Measurements from ENCODE around the gene IGSF11. TPM values are rescaled to one million over a fixed set of nuclear protein-coding genes. Genes with fewer than 3 reads are reported as not detected.
A peak's percentile ranks its signal among the peaks of the same experiment; 100 is the strongest.

Gene IGSF11
- total RNA-seq, 1 experiment from 2014 or later: 0.08 TPM

DNA sequence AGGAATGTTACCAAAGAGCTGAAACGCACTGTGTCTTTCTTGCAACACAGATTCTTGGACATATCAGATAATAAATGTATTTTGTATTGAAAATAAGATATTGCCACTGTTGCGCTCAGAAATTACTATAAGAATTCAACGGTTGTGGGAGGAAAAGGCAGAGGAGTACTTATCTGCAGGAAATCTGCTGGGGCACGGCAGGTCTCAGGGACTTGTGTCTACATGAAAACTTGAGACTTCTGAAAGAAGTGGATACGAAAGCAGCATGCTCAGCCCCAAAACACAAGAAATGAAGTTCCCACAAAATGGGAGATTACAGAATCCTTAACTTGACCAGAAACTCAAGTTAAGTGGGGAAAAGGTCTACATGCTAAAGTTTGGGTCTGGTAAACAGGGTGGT, 86.5 kb downstream of the IGSF11 start:
- no peak overlapping the region for H3K4me3 ChIP-seq
- H3K9me3 ChIP-seq (replicated peaks): no peaks in the 10 kb centered on the region
- no peak overlapping the region for H3K27ac ChIP-seq
- DNase-seq: no peak
- H3K27me3 ChIP-seq: peaks cover 10% of the 10 kb centered on the region; the same call in 1 of the 2 replicates
- H3K4me1 ChIP-seq: no peaks in the 10 kb centered on the region
- H3K36me3 ChIP-seq: no peaks in the 10 kb centered on the region

- Histone ChIP-seq H3K36me3 (no peaks in the 10 kb centered on the region), H3K4me3 (no peak overlapping the region), H3K27me3 (peaks cover 10% of the 10 kb centered on the region; the same call in 1 of the 2 replicates), H3K9me3 (replicated peaks) (no peaks in the 10 kb centered on the region), H3K4me1 (no peaks in the 10 kb centered on the region), H3K27ac (no peak overlapping the region)
- DNase-seq: no peak
Measured at GRCh38 chr3:118946449-118946848, 88.2 kb downstream of the IGSF11 start.

DNA sequence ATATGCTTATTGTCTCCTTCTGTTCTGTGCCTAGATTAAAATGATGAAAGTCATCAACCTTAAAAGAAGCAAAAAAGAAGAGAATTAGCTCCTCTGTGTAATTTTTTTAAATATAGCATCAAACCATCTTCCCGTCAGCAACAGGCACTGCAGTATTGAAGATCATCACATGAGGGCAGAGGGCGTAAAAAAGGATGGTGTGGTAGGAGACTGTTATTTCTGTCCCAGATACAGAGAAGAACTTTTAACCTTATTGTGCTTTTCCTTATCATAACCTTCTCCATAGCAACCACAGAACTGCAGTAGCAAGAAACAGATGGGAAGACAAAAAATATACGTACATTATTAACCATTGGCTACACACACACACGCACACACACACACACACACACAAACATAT, 88.8 kb downstream of the IGSF11 start:
- no peak for DNase-seq
- no peak overlapping the region for H3K27ac ChIP-seq
- peaks cover 10% of the 10 kb centered on the region; the same call in 1 of the 2 replicates for H3K27me3 ChIP-seq
- no peaks in the 10 kb centered on the region for H3K9me3 ChIP-seq (replicated peaks)
- H3K4me1 ChIP-seq: no peaks in the 10 kb centered on the region
- no peaks in the 10 kb centered on the region for H3K36me3 ChIP-seq
- no peak overlapping the region for H3K4me3 ChIP-seq

DNA sequence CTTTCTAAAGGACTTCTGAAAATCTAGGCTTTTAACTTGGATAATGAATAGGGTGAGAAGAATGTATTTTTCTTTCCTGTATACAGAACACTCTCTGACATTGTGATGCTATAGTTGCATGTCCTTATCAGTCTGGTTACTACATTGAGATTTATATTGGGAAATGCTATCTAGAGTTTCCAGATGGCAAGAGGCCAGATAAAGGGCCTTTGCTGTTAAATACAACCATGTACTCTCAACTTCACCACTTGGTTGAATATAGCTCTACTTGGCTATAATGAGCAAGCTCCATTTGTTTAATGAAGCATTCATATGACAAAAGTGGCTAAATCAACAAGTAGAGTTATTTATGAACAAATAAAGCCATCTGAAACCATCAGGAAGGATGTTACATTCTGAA, 91.0 kb downstream of the IGSF11 start:
- Histone ChIP-seq H3K36me3 (no peaks in the 10 kb centered on the region), H3K4me1 (no peaks in the 10 kb centered on the region), H3K9me3 (replicated peaks) (peaks cover 4% of the 10 kb centered on the region; the same call in 1 of the 2 replicates), H3K27ac (no peak overlapping the region), H3K4me3 (no peak overlapping the region), H3K27me3 (peaks cover 10% of the 10 kb centered on the region; the same call in 1 of the 2 replicates)
- no peak for DNase-seq

GRCh38 chr3:118942671-118943070, 92.0 kb downstream of the IGSF11 start:
- Histone ChIP-seq H3K4me1 (no peaks in the 10 kb centered on the region), H3K27ac (no peak overlapping the region), H3K36me3 (no peaks in the 10 kb centered on the region), H3K9me3 (replicated peaks) (peaks cover 4% of the 10 kb centered on the region; the same call in 1 of the 2 replicates), H3K27me3 (peaks cover 10% of the 10 kb centered on the region; the same call in 1 of the 2 replicates), H3K4me3 (no peak overlapping the region)
- no peak for DNase-seq

DNA sequence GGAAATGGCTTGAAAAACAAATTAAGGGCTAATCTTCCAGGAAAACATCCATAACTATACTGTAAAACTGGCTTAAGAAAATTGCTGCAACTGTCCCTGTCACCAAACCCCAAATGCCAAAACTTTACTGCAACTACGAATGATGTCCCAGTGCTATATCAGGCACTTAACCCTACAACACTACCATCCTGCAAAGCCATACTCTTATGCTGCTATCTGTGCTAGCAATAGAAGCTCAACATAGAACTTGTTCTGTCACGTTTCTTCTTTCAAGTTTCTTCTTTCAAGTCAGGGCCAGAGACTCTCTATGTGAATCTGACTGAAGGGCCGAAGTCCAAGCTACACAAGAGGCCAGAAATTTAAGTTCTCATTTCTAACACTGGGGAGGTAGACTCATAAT, 92.5 kb downstream of the IGSF11 start:
- Histone ChIP-seq H3K27me3 (peaks cover 10% of the 10 kb centered on the region; the same call in 1 of the 2 replicates), H3K4me1 (no peaks in the 10 kb centered on the region), H3K9me3 (replicated peaks) (peaks cover 4% of the 10 kb centered on the region; the same call in 1 of the 2 replicates), H3K36me3 (no peaks in the 10 kb centered on the region), H3K4me3 (no peak overlapping the region), H3K27ac (no peak overlapping the region)
- no peak for DNase-seq

GRCh38 chr3:118941236-118941635, 93.4 kb downstream of the IGSF11 start:
- H3K27me3 ChIP-seq: 0 out of 2 replicates have a peak, but pooled peaks cover 4% of the 10 kb centered on the region
- no peaks in the 10 kb centered on the region for H3K36me3 ChIP-seq
- peaks cover 2% of the 10 kb centered on the region; the same call in 1 of the 2 replicates for H3K4me1 ChIP-seq
- no peak overlapping the region for H3K4me3 ChIP-seq
- DNase-seq: no peak
- peaks cover 4% of the 10 kb centered on the region; the same call in 1 of the 2 replicates for H3K9me3 ChIP-seq (replicated peaks)
- H3K27ac ChIP-seq: no peak overlapping the region

DNA sequence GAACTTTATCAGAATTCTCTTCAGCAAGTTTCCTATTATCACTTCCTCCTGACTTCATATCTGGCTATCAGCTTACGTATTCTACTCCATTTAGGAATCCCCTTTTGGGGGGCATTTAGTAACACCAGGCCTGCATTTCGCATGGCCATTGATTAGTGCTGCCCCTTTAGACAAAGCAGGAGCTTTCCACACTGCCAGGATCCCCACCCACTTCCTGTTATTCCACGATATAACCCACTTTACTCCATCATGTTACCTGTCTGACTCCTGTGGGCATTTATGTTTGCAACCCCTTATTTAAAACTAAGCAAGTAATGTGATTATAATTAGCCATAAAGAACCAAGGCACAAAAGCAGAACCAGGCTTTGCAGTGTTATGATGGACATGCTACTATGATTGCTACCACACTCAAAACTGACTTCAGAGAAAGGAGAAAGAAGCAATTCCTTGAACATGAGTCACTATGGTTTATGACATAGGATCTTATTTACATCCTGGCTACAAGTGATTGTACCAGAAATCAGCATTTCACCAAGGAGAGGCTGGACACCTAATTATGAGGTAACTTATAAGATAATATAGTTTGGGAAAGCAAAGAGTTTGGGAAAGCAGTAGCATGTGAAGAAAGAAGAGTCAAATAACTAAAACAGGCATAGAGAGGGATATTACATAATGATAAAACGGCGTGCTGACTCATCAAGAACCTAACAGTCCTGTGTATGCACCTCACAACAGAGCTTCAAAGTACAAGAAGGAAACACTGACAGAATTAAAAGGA, 96.3 kb downstream of the IGSF11 start:
- Histone ChIP-seq H3K27me3 (0 out of 2 replicates have a peak, but pooled peaks cover 1% of the 10 kb centered on the region), H3K27ac (no peak overlapping the region), H3K4me1 (peaks cover 2% of the 10 kb centered on the region; the same call in 1 of the 2 replicates), H3K9me3 (replicated peaks) (peaks cover 4% of the 10 kb centered on the region; the same call in 1 of the 2 replicates), H3K36me3 (no peaks in the 10 kb centered on the region), H3K4me3 (no peak overlapping the region)
- peak in 1 of 2 experiments; percentile 1 for DNase-seq

DNA sequence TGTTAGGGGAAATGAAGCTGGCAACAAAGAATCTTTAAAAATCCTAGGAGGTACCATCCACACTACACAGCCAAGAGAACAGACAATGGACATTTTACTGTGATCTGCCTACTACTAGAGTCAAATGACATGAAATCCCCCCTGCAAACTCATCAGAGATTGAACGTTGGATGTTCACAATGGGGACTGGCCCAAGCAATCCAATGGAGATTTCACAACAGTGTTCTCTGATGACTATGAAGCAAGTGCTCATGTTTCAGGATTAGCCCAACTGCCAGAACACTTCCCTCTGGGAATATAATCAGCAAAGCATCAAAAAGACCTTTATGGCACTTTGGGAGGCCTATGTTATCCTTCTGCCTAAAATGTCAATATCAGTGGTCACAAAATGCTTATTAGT, 97.8 kb downstream of the IGSF11 start:
- no peak overlapping the region for H3K27ac ChIP-seq
- H3K4me3 ChIP-seq: no peak overlapping the region
- peaks cover 2% of the 10 kb centered on the region; the same call in 1 of the 2 replicates for H3K4me1 ChIP-seq
- DNase-seq: peak; percentile 2 to 35
- peaks cover 4% of the 10 kb centered on the region; the same call in 1 of the 2 replicates for H3K9me3 ChIP-seq (replicated peaks)
- no peaks in the 10 kb centered on the region for H3K36me3 ChIP-seq
- no peaks in the 10 kb centered on the region for H3K27me3 ChIP-seq

- no peak overlapping the region for H3K27ac ChIP-seq
- H3K4me1 ChIP-seq: peaks cover 2% of the 10 kb centered on the region; the same call in 1 of the 2 replicates
- H3K4me3 ChIP-seq: no peak overlapping the region
- no peaks in the 10 kb centered on the region for H3K9me3 ChIP-seq (replicated peaks)
- no peaks in the 10 kb centered on the region for H3K27me3 ChIP-seq
- H3K36me3 ChIP-seq: no peaks in the 10 kb centered on the region
- no peak for DNase-seq
Measured at GRCh38 chr3:118932822-118933558, 101.7 kb downstream of the IGSF11 start.

GRCh38 chr3:118931996-118932395, 102.7 kb downstream of the IGSF11 start:
- Histone ChIP-seq H3K36me3 (no peaks in the 10 kb centered on the region), H3K9me3 (replicated peaks) (no peaks in the 10 kb centered on the region), H3K4me3 (no peak overlapping the region), H3K27ac (no peak overlapping the region), H3K27me3 (no peaks in the 10 kb centered on the region), H3K4me1 (peaks cover 1% of the 10 kb centered on the region; the same call in 1 of the 2 replicates)
- DNase-seq: no peak

GRCh38 chr3:118927449-118927848, 107.2 kb downstream of the IGSF11 start:
- H3K27me3 ChIP-seq: no peaks in the 10 kb centered on the region
- no peak for DNase-seq
- H3K27ac ChIP-seq: no peak overlapping the region
- no peaks in the 10 kb centered on the region for H3K9me3 ChIP-seq (replicated peaks)
- H3K4me3 ChIP-seq: no peak overlapping the region
- H3K4me1 ChIP-seq: no peaks in the 10 kb centered on the region
- no peaks in the 10 kb centered on the region for H3K36me3 ChIP-seq

DNA sequence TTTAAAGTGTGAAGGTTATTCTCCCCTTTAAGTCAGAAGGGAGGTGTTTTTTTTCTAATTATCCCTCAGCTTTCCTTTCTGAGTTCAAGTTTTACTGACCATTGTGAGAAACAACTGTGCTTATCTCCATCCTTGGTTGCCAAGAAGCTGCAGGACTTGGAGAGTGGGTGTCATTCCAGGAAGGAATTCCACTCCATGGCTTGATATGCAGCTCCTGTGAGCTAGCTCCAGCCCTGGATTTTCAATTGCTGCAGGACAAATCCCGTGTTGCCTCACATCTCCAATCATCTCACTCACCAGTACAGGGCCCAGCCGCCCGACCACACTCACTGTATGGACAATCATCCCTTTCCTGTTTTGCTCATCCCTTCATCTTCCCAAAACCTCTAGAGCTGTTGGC, 122.5 kb downstream of the IGSF11 start:
- DNase-seq: no peak

GRCh38 chr3:118910332-118910731, 124.3 kb downstream of the IGSF11 start:
- no peaks in the 10 kb centered on the region for H3K4me1 ChIP-seq
- H3K9me3 ChIP-seq (replicated peaks): no peaks in the 10 kb centered on the region
- no peaks in the 10 kb centered on the region for H3K27me3 ChIP-seq
- DNase-seq: no peak
- H3K36me3 ChIP-seq: no peaks in the 10 kb centered on the region
- no peak overlapping the region for H3K27ac ChIP-seq
- no peak overlapping the region for H3K4me3 ChIP-seq

More for the DNA sequence above, 122.5 kb downstream of the IGSF11 start:
- Histone ChIP-seq H3K4me1 (no peaks in the 10 kb centered on the region), H3K4me3 (no peak overlapping the region), H3K27ac (no peak overlapping the region), H3K9me3 (replicated peaks) (no peaks in the 10 kb centered on the region), H3K36me3 (no peaks in the 10 kb centered on the region), H3K27me3 (no peaks in the 10 kb centered on the region)

DNA sequence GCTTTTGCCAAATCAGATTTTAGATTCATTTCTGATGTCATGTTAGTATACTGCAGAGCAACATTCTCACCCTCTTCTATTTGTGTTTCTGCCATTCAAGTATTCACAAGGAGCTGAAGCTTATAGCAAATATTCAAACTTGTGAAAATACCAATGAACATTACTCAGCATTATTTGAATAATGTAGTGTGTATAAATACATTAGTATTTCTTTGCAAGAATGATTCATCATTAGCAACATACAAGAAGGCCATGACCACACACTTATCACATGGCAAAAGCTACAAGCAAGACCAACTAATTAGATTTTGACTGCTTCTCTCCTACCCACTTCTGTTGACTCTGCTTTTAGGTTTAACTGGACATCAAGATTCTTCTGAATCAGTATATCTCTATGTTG, 124.9 kb downstream of the IGSF11 start:
- no peak overlapping the region for H3K4me3 ChIP-seq
- H3K36me3 ChIP-seq: no peaks in the 10 kb centered on the region
- H3K27ac ChIP-seq: no peak overlapping the region
- no peaks in the 10 kb centered on the region for H3K27me3 ChIP-seq
- no peaks in the 10 kb centered on the region for H3K9me3 ChIP-seq (replicated peaks)
- DNase-seq: no peak
- H3K4me1 ChIP-seq: no peaks in the 10 kb centered on the region

Data from SJCRH30 (cell line).